Measurements from ENCODE around the gene IDE.

IDE gene

DNA sequence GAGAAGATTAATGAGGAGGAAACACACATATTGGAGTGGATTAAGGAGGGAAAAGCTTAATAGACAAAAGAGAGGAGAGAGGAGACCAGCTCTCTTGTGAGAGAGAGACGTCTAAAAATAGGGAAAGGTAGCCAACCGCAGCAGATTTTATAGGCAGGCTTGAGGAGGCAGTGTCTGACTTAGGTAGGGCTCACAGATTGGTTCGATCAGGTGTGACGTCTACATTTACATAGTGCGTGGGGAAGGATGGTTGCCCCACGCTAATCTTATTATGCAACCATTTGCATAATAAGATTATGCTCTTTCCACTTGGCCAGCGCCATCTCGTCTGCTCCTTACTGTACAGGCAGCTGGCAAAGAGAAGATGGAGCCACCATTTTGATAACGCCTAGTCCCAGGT is 160.9 kb downstream of the IDE start:
- no peak for TF ChIP-seq SIN3A (IDR thresholded peaks at IDR 0.05; ENCODE audit: borderline replicate concordance, insufficient read depth, low read length)
- TF ChIP-seq, protein P1, sequence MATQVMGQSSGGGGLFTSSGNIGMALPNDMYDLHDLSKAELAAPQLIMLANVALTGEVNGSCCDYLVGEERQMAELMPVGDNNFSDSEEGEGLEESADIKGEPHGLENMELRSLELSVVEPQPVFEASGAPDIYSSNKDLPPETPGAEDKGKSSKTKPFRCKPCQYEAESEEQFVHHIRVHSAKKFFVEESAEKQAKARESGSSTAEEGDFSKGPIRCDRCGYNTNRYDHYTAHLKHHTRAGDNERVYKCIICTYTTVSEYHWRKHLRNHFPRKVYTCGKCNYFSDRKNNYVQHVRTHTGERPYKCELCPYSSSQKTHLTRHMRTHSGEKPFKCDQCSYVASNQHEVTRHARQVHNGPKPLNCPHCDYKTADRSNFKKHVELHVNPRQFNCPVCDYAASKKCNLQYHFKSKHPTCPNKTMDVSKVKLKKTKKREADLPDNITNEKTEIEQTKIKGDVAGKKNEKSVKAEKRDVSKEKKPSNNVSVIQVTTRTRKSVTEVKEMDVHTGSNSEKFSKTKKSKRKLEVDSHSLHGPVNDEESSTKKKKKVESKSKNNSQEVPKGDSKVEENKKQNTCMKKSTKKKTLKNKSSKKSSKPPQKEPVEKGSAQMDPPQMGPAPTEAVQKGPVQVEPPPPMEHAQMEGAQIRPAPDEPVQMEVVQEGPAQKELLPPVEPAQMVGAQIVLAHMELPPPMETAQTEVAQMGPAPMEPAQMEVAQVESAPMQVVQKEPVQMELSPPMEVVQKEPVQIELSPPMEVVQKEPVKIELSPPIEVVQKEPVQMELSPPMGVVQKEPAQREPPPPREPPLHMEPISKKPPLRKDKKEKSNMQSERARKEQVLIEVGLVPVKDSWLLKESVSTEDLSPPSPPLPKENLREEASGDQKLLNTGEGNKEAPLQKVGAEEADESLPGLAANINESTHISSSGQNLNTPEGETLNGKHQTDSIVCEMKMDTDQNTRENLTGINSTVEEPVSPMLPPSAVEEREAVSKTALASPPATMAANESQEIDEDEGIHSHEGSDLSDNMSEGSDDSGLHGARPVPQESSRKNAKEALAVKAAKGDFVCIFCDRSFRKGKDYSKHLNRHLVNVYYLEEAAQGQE (IDR thresholded peaks at IDR 0.05; ENCODE audit: insufficient read depth in 1 of 2, low read depth in 2 of 2, low read length in 2 of 2), result no peak
- TF ChIP-seq POLR2AphosphoS5 (IDR thresholded peaks at IDR 0.05; ENCODE audit: low read depth, low read length), result no peak
- no peak for TF ChIP-seq FOXP2 (optimal IDR thresholded peaks at IDR 0.05; ENCODE audit: borderline replicate concordance, extremely low read depth, extremely low read length, insufficient read depth)
- no peak for TF ChIP-seq TAF1 (IDR thresholded peaks at IDR 0.05; ENCODE audit: borderline replicate concordance, insufficient read depth, low read length)

DNA sequence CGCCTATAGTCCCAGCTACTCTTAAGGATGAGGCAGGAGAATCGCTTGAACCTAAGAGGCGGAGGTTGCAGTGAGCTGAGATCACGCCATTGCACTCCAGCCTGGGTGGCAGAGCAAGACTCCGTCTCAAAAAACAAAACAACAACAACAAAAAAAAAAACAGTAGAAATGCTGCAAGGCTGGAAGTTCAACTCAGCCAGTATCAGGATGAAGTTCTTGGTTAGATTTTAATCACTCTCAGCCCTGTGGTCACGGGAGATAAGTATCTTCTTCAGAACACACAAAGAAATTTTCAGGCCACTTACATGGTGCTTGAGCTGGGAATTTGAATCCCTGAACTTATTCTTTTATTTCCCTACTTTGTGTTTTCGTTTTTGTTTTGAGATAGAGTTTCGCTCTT is 162.5 kb downstream of the IDE start:
- TF ChIP-seq FOXP2 (optimal IDR thresholded peaks at IDR 0.05; ENCODE audit: borderline replicate concordance, extremely low read depth, extremely low read length, insufficient read depth), result no peak
- no peak for TF ChIP-seq POLR2AphosphoS5 (IDR thresholded peaks at IDR 0.05; ENCODE audit: low read depth, low read length)
- TF ChIP-seq TAF1 (IDR thresholded peaks at IDR 0.05; ENCODE audit: borderline replicate concordance, insufficient read depth, low read length), result no peak
- TF ChIP-seq, protein P1 (IDR thresholded peaks at IDR 0.05; ENCODE audit: insufficient read depth in 1 of 2, low read depth in 2 of 2, low read length in 2 of 2), result no peak
- no peak for TF ChIP-seq SIN3A (IDR thresholded peaks at IDR 0.05; ENCODE audit: borderline replicate concordance, insufficient read depth, low read length)

DNA sequence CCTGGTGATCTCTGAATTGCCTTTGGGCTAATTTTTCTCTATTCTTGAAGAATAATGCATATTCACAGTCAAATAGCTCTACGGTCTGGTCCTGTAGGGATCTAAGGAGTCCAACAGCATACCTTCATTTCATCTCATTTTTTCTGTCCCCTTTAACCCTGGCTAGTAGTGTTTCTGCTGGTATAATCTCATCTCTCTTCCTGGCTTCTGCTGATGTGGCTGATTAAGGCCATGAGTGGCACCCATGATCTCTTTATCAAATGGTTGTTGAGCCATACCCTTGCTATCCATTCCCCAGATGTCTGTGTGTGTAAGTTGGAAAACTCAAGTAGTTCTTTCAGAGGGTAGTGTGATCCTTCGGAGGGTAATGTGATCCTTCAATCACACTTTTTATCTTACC is 163.4 kb downstream of the IDE start:
- TF ChIP-seq POLR2AphosphoS5 (IDR thresholded peaks at IDR 0.05; ENCODE audit: low read depth, low read length), result no peak
- TF ChIP-seq, protein P1 (IDR thresholded peaks at IDR 0.05; ENCODE audit: insufficient read depth in 1 of 2, low read depth in 2 of 2, low read length in 2 of 2), result no peak
- no peak for TF ChIP-seq SIN3A (IDR thresholded peaks at IDR 0.05; ENCODE audit: borderline replicate concordance, insufficient read depth, low read length)
- no peak for TF ChIP-seq TAF1 (IDR thresholded peaks at IDR 0.05; ENCODE audit: borderline replicate concordance, insufficient read depth, low read length)
- no peak for TF ChIP-seq FOXP2 (optimal IDR thresholded peaks at IDR 0.05; ENCODE audit: borderline replicate concordance, extremely low read depth, extremely low read length, insufficient read depth)

DNA sequence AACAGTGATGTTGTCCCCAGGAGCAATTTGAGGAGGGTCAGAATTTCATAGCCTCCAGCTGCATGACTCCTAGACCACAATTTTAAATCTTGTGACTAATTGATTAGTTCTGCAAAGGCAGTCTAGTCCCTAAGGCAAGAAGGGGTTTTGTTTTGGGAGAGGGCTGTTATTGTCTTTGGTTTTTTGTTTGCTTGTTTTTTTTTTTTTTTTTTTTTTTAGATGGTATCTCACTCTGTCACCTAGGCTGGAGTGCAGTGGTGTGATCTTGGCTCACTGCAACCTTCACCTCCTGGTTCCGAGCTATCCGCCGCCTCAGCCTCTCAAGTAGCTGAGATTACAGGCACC is 165.9 kb downstream of the IDE start:
- no peak for TF ChIP-seq POLR2AphosphoS5 (IDR thresholded peaks at IDR 0.05; ENCODE audit: low read depth, low read length)
- TF ChIP-seq SIN3A (IDR thresholded peaks at IDR 0.05; ENCODE audit: borderline replicate concordance, insufficient read depth, low read length), result no peak
- TF ChIP-seq FOXP2 (optimal IDR thresholded peaks at IDR 0.05; ENCODE audit: borderline replicate concordance, extremely low read depth, extremely low read length, insufficient read depth), result no peak
- TF ChIP-seq, protein P1 (IDR thresholded peaks at IDR 0.05; ENCODE audit: insufficient read depth in 1 of 2, low read depth in 2 of 2, low read length in 2 of 2), result no peak
- TF ChIP-seq TAF1 (IDR thresholded peaks at IDR 0.05; ENCODE audit: borderline replicate concordance, insufficient read depth, low read length), result no peak
